Naive B cell (primary cell): ENCODE data around the gene ATP6V0D1. TPM values are rescaled to one million over a fixed set of nuclear protein-coding genes. Genes with fewer than 3 reads are reported as not detected.

Source experiments
- ATAC-seq, 2 donors: fragments of 150-1000 bp; cut with Tn5 transposase; 2 replicates each; pipeline ENCODE4 v1.10.0; 2021; ENCODE audit warnings: low read depth in 2 of 2, mild to moderate bottlenecking in 2 of 2, moderate library complexity in 2 of 2
- DNase-seq: peaks from one replicate; pipeline ENCODE4 v3.0.0; 2022
- H3K27ac Mint-ChIP-seq, 6 donors: one replicate each; pipeline ENCODE4 v1.8.0; 2020 to 2022; ENCODE audit warnings: mild to moderate bottlenecking in 6 of 6, mixed read lengths in 6 of 6, moderate library complexity in 5 of 6, inconsistent platforms in 2 of 6
- H3K27me3 Mint-ChIP-seq, 3 donors: one replicate each; pipeline ENCODE4 v1.8.0; 2021 to 2022; ENCODE audit warnings: mixed read lengths in 3 of 3, mild to moderate bottlenecking in 1 of 3
- H3K36me3 Mint-ChIP-seq, 2 donors: one replicate each; pipeline ENCODE4 v1.8.0; 2020 to 2022; ENCODE audit warnings: mixed read lengths in 2 of 2, inconsistent platforms in 1 of 2, mild to moderate bottlenecking in 1 of 2
- H3K4me1 Mint-ChIP-seq, 3 donors: one replicate each; pipeline ENCODE4 v1.8.0; 2020 to 2022; ENCODE audit warnings: mixed read lengths in 3 of 3, inconsistent platforms in 1 of 3, mild to moderate bottlenecking in 1 of 3, moderate library complexity in 1 of 3
- H3K4me3 Mint-ChIP-seq, 8 donors: one replicate each; pipeline ENCODE4 v1.8.0; 2020 to 2022; ENCODE audit warnings: mild to moderate bottlenecking in 8 of 8, mixed read lengths in 8 of 8, moderate library complexity in 8 of 8, inconsistent platforms in 2 of 8
- H3K9me3 Mint-ChIP-seq, 7 donors: one replicate each; pipeline ENCODE4 v1.8.0; 2020 to 2022; ENCODE audit warnings: mixed read lengths in 7 of 7, mild to moderate bottlenecking in 5 of 7, inconsistent platforms in 2 of 7, moderate library complexity in 1 of 7
- polyA plus RNA-seq, 6 donors: library from polyadenylated mRNA; unstranded; fragments of 300-500 nt; fragmentation: Illumina TruSeq; gene quantifications; one replicate each; pipeline ENCODE4 v1.2.3, GENCODE V29; 2021; ENCODE audit warnings: low read depth in 6 of 6

The ATP6V0D1 gene
- polyA plus RNA-seq, 6 donors from 2014 or later, result 136 to 255 (median 157) TPM

DNA sequence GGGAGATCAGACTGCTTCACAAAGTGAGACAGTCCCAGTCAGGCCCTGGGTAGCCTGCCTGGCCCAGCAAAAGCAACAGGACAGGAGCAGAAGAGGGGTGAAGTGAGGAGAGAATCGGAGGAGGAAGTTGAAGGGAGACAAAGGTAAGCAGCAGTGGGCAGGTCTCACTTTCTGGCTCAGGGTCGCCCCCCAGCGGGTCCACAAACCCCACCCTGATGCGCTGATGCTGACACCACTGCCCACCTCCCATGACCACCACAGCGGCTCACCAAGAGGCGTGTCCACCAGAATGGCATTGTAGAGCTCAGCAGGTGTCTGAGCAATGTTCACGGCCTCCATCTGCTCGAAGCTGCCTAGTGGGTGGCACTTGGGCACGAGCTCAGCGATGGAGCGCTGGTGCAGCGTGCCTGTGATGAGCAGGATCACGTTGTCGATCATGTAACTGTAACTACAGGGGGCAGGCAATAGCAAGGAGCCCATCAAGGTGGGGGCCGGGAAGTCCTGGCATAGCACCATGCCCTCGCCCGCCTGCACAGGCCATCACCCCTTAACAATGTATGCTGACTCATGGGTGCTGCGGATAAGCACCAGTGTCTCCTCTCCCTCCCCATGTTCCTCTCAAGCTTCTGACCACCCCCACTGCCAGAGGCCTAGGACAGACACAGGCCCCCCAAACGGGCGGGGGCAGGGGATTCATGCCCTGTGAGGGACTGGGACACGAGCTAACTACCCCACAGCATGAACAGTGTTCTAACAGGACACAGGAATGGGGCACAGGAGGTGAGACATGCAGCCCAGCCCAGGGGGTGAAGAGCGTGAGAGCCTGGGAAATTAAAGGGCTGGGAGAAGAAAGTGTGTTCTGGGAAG lies 36.5 kb downstream of the ATP6V0D1 start:
- Mint-ChIP-seq H3K4me1 (peaks cover 10 to 27% (median 20%) of the 10 kb centered on the region in 3 donors), H3K27ac (peak overlapping the region in 2 of 6 donors; percentile 55 to 86), H3K9me3 (no peaks in the 10 kb centered on the region), H3K27me3 (no peaks in the 10 kb centered on the region), H3K36me3 (peaks cover 4 to 29% of the 10 kb centered on the region in 2 donors), H3K4me3 (peak overlapping the region in 1 of 8 donors; percentile 66)
- DNase-seq (no peak), ATAC-seq (no peak)

GRCh38 chr16:67443265-67443664 lies 37.7 kb downstream of the ATP6V0D1 start:
- DNase-seq (no peak), ATAC-seq (no peak)
- H3K27me3 Mint-ChIP-seq, result no peaks in the 10 kb centered on the region
- H3K4me3 Mint-ChIP-seq, result no peak overlapping the region
- H3K36me3 Mint-ChIP-seq, result peaks cover 0 to 35% of the 10 kb centered on the region in 2 donors
- H3K27ac Mint-ChIP-seq, result peak overlapping the region in 1 of 6 donors; percentile 77
- H3K9me3 Mint-ChIP-seq, result no peaks in the 10 kb centered on the region
- H3K4me1 Mint-ChIP-seq, result peaks cover 7 to 26% (median 20%) of the 10 kb centered on the region in 3 donors

DNA sequence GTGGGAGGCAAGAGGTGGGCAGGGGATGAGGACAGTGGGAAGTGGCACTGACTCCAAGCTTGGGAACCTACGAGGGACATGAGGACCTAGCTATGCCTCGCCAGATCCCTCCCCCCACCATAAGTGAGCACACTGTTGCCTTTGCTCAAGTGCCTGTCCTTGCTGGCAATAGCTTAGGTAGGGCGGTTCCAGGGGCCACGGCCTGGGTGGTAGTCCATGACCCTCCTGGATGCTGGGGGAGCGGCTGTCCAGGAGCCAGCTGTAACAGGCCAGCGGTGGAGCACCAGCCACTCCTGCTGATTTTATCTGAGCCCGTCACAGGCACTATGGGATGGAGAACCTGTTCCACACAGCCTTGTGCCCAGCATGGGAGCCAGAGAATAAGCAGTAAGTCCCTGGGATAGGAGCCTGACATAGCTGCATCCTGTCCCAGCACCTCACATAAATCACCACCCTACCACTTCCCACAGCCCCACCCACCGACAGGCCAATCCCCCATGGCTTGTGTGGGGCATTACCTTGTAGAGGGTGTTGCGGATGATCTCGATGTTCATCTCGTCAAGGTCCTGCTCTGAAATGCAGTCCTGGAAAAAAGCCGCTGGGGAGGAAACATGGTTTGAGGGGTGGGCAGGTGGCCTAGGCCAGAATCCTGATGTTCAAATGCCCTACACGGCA lies 38.2 kb downstream of the ATP6V0D1 start:
- H3K27me3 Mint-ChIP-seq, result no peaks in the 10 kb centered on the region
- no peak overlapping the region for H3K4me3 Mint-ChIP-seq
- peak overlapping the region in 2 of 6 donors; percentile 39 to 81 for H3K27ac Mint-ChIP-seq
- H3K4me1 Mint-ChIP-seq, result peaks cover 12 to 27% (median 21%) of the 10 kb centered on the region in 3 donors
- peaks cover 0 to 36% of the 10 kb centered on the region in 2 donors for H3K36me3 Mint-ChIP-seq
- H3K9me3 Mint-ChIP-seq, result no peaks in the 10 kb centered on the region
- no peak for DNase-seq
- no peak for ATAC-seq

GRCh38 chr16:67441907-67442306 lies 39.0 kb downstream of the ATP6V0D1 start:
- Mint-ChIP-seq H3K27me3 (no peaks in the 10 kb centered on the region), H3K4me1 (peaks cover 16 to 34% (median 20%) of the 10 kb centered on the region in 3 donors), H3K4me3 (no peak overlapping the region), H3K9me3 (no peaks in the 10 kb centered on the region), H3K27ac (peak overlapping the region in 1 of 6 donors; percentile 88), H3K36me3 (peaks cover 0 to 45% of the 10 kb centered on the region in 2 donors)
- DNase-seq (no peak), ATAC-seq (no peak)

DNA sequence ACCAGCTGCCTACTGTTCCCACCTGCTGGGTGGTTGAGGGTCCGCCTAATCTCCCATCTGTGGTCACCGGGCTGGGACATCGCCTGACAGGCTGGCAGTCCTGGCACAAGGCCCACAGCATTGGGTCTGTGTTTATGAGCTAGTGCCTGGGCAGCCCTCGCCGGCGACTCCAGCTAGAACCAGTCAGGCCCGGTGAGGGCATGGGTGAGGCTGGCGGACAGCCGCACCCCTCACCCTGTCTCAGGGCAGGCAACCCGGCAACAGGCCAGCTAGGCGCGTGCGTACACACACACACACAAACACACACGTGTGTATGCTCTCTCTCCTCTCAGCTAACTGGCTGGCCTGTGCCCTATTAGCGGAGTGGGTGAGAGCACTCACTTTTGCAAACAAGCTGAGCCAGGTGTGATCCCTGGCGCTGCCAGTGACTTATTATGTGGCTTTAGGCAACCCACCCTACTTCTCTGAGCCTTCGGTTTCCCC lies 39.6 kb downstream of the ATP6V0D1 start:
- ATAC-seq, result no peak
- Mint-ChIP-seq H3K27me3 (no peaks in the 10 kb centered on the region), H3K9me3 (no peaks in the 10 kb centered on the region), H3K4me3 (no peak overlapping the region), H3K4me1 (peaks cover 19 to 34% (median 23%) of the 10 kb centered on the region in 3 donors), H3K27ac (no peak overlapping the region), H3K36me3 (peaks cover 0 to 47% of the 10 kb centered on the region in 2 donors)
- no peak for DNase-seq

GRCh38 chr16:67438824-67439393 lies 42.0 kb downstream of the ATP6V0D1 start:
- Mint-ChIP-seq H3K27ac (no peak overlapping the region), H3K36me3 (peaks cover 0 to 38% of the 10 kb centered on the region in 2 donors), H3K27me3 (no peaks in the 10 kb centered on the region), H3K4me1 (peaks cover 31 to 40% (median 35%) of the 10 kb centered on the region in 3 donors), H3K9me3 (no peaks in the 10 kb centered on the region), H3K4me3 (no peak overlapping the region)
- DNase-seq (no peak), ATAC-seq (no peak)

GRCh38 chr16:67438098-67438791 lies 42.7 kb downstream of the ATP6V0D1 start:
- H3K27ac Mint-ChIP-seq, result peak overlapping the region in 2 of 6 donors; percentile 39 to 77
- H3K36me3 Mint-ChIP-seq, result peaks cover 0 to 32% of the 10 kb centered on the region in 2 donors
- H3K9me3 Mint-ChIP-seq, result no peaks in the 10 kb centered on the region
- no peak for DNase-seq
- peak overlapping the region in 1 of 8 donors; percentile 44 for H3K4me3 Mint-ChIP-seq
- H3K4me1 Mint-ChIP-seq, result peaks cover 31 to 43% (median 41%) of the 10 kb centered on the region in 3 donors
- ATAC-seq, result no peak
- H3K27me3 Mint-ChIP-seq, result no peaks in the 10 kb centered on the region

DNA sequence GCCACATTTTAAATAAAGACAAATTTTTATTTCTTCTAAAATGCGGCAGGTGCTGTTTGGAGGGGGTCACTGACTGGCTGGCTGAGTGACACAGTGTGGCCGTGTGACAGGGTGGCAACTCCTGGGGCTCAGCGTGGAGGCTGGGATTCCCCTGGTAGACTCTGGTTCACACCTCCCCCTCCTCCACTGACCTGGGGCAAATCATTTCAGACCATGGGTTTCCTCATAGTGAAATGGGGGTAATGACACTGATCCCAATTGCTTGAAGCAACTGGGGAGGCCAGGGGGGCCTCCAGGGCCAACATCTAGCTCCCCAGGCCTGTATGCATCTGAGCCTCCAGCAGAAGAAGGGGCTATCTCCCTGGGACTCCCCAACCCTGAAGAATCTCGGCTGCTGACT lies 43.4 kb downstream of the ATP6V0D1 start:
- peaks cover 33 to 50% (median 48%) of the 10 kb centered on the region in 3 donors for H3K4me1 Mint-ChIP-seq
- peak overlapping the region in 2 of 8 donors; percentile 35 to 44 for H3K4me3 Mint-ChIP-seq
- ATAC-seq, result peak in 1 of 2 donors; percentile 27
- H3K27ac Mint-ChIP-seq, result peak overlapping the region in 2 of 6 donors; percentile 48 to 50
- peaks cover 0 to 30% of the 10 kb centered on the region in 2 donors for H3K36me3 Mint-ChIP-seq
- peaks cover 0 to 2% (median 1%) of the 10 kb centered on the region in 3 donors for H3K27me3 Mint-ChIP-seq
- no peaks in the 10 kb centered on the region for H3K9me3 Mint-ChIP-seq
- DNase-seq, result no peak

GRCh38 chr16:67436640-67437193 lies 44.2 kb downstream of the ATP6V0D1 start:
- ATAC-seq, result no peak
- peak overlapping the region in 3 of 6 donors; percentile 39 to 49 (median 48) for H3K27ac Mint-ChIP-seq
- H3K4me3 Mint-ChIP-seq, result peak overlapping the region in 1 of 8 donors; percentile 53
- peaks cover 0 to 7% (median 5%) of the 10 kb centered on the region in 3 donors for H3K27me3 Mint-ChIP-seq
- no peak for DNase-seq
- no peaks in the 10 kb centered on the region for H3K9me3 Mint-ChIP-seq
- peaks cover 0 to 25% of the 10 kb centered on the region in 2 donors for H3K36me3 Mint-ChIP-seq
- peaks cover 36 to 55% (median 54%) of the 10 kb centered on the region in 3 donors for H3K4me1 Mint-ChIP-seq

DNA sequence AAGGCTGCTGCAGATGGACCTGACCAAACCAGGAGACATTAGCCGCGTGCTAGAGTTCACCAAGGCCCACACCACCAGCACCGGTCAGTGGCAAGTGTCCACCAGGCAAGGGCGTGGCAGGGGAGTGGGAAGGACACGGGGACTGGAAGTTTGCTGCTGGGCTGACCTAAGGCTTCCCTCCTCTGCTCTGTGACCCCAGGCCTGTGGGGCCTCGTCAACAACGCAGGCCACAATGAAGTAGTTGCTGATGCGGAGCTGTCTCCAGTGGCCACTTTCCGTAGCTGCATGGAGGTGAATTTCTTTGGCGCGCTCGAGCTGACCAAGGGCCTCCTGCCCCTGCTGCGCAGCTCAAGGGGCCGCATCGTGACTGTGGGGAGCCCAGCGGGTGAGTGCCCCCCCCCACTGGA lies 45.2 kb downstream of the ATP6V0D1 start:
- Mint-ChIP-seq H3K4me1 (peaks cover 38 to 56% (median 55%) of the 10 kb centered on the region in 3 donors), H3K27ac (peak overlapping the region in 2 of 6 donors; percentile 48 to 56), H3K4me3 (peak overlapping the region in 1 of 8 donors; percentile 65), H3K27me3 (peaks cover 0 to 7% (median 5%) of the 10 kb centered on the region in 3 donors), H3K9me3 (no peaks in the 10 kb centered on the region), H3K36me3 (peaks cover 0 to 22% of the 10 kb centered on the region in 2 donors)
- no peak for DNase-seq
- no peak for ATAC-seq

DNA sequence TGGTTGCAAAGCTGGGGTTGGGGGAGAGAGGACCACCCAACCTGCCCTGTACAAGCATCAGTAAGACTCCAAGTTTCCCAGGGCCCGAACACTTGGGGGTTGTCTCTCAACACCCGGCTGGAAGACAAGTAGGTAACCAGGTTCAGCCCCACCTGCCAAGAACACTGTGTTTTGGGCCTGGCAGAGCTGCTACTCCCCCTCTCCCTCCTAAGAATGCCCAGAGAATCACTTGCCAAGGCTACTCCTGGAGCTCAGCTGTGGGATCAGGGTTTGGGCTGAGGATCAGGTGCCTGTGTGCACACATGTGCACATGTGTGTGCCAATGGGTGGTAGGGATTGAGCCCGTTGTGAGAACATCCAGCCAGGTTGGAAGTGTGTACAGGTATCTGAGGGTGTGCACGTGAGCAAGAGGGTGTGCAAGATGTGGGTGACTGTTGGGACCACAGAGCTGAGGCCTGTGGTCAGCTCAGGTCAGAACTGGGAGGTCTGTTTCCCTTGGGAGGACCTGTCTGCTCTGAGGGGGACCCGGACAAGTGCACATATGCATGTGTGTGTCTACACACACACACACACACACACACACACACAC lies 47.7 kb downstream of the ATP6V0D1 start:
- Mint-ChIP-seq H3K4me3 (peak overlapping the region in 3 of 8 donors; percentile 24 to 35 (median 29)), H3K9me3 (no peaks in the 10 kb centered on the region), H3K27me3 (peaks cover 20 to 31% (median 20%) of the 10 kb centered on the region in 3 donors), H3K27ac (peak overlapping the region in 3 of 6 donors; percentile 18 to 88 (median 53)), H3K4me1 (peaks cover 38 to 60% (median 59%) of the 10 kb centered on the region in 3 donors), H3K36me3 (peaks cover 0 to 12% of the 10 kb centered on the region in 2 donors)
- DNase-seq, result no peak
- ATAC-seq, result no peak

DNA sequence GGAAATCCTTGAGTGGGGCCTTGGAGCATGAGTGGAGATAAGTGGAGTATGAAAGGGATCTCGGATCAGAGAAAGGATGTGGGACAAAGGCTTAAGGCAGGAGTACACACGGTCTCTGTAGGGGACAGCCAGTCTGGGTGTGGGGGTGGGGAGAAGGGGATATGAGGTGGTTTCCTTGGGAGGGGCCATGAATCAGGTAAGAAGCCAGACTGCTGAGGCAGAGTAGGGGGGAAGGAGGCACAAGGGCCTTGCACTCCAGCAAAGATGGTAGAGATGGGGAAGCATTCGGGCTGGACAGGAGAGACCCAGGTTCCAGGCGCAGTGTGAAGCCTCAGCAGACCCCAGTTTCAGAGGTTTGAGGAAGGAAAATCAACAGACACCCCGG lies 48.5 kb downstream of the ATP6V0D1 start:
- H3K9me3 Mint-ChIP-seq, result no peaks in the 10 kb centered on the region
- no peak for ATAC-seq
- H3K27me3 Mint-ChIP-seq, result peaks cover 20 to 37% (median 21%) of the 10 kb centered on the region in 3 donors
- DNase-seq, result no peak
- H3K27ac Mint-ChIP-seq, result peak overlapping the region in 1 of 6 donors; percentile 35
- peaks cover 40 to 63% (median 54%) of the 10 kb centered on the region in 3 donors for H3K4me1 Mint-ChIP-seq
- H3K4me3 Mint-ChIP-seq, result peak overlapping the region in 7 of 8 donors; percentile 2 to 84 (median 66)
- H3K36me3 Mint-ChIP-seq, result peaks cover 0 to 9% of the 10 kb centered on the region in 2 donors
